Measurements from ENCODE around the gene HS1BP3.

The HS1BP3 gene

GRCh38 chr2:20600756-20601325 lies 50.1 kb downstream of the HS1BP3 start:
- no peak for DNase-seq (ENCODE audit: low read depth in 3 of 3)

GRCh38 chr2:20599861-20600461 lies 50.9 kb downstream of the HS1BP3 start:
- no peak for DNase-seq (ENCODE audit: low read depth in 3 of 3)

GRCh38 chr2:20599001-20599600 lies 51.8 kb downstream of the HS1BP3 start:
- DNase-seq (ENCODE audit: low read depth in 3 of 3) = no peak

GRCh38 chr2:20597860-20598183 lies 53.1 kb downstream of the HS1BP3 start:
- no peak for DNase-seq (ENCODE audit: low read depth in 3 of 3)

- no peak for DNase-seq (ENCODE audit: low read depth in 3 of 3)
Measured at GRCh38 chr2:20596973-20597859, 53.7 kb downstream of the HS1BP3 start.

GRCh38 chr2:20596193-20596972 lies 54.5 kb downstream of the HS1BP3 start:
- no peak for DNase-seq (ENCODE audit: low read depth in 3 of 3)

- no peak for DNase-seq (ENCODE audit: low read depth in 3 of 3)
Measured at GRCh38 chr2:20595439-20596192, 55.3 kb downstream of the HS1BP3 start.

- DNase-seq (ENCODE audit: low read depth in 3 of 3) = no peak
Measured at GRCh38 chr2:20594957-20595356, 55.9 kb downstream of the HS1BP3 start.

GRCh38 chr2:20594048-20594750 lies 56.7 kb downstream of the HS1BP3 start:
- no peak for DNase-seq (ENCODE audit: low read depth in 3 of 3)

- no peak for DNase-seq (ENCODE audit: low read depth in 3 of 3)
Measured at GRCh38 chr2:20593072-20594034, 57.5 kb downstream of the HS1BP3 start.

- DNase-seq (ENCODE audit: low read depth in 3 of 3) = no peak
Measured at GRCh38 chr2:20592106-20593071, 58.5 kb downstream of the HS1BP3 start.

- DNase-seq (ENCODE audit: low read depth in 3 of 3) = no peak
Measured at GRCh38 chr2:20590704-20591515, 60.0 kb downstream of the HS1BP3 start.

- no peak for DNase-seq (ENCODE audit: low read depth in 3 of 3)
Measured at GRCh38 chr2:20589975-20590703, 60.8 kb downstream of the HS1BP3 start.

GRCh38 chr2:20588918-20589871 lies 61.7 kb downstream of the HS1BP3 start:
- DNase-seq (ENCODE audit: low read depth in 3 of 3) = no peak

Measured in stimulated activated CD4-positive, alpha-beta T cell treated with anti-CD3 and anti-CD28 coated beads, TNF-alpha, amount 100 ng/mL, for 48 hours (primary cell).